ENCODE data around the gene MSI2.

Gene MSI2

DNA sequence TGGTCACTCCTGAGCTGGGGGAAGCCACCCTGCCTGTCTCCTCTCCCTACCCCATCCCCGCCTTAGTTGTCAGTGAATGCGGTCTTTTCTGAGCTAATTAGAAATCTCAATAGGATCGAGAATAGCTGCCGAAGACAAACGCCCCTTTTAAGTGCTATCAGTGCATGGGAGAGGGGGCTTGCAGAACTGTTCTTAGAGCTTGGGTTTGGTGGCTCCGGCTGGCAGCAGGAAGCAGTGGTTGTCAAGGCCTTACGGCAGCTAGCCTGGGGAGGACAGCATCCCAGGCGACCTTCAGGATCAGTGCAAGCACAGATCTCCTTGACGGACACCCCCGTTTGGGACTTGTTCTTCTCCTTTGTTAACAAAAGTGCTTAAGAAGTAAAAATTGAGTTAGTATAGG is 293.7 kb downstream of the MSI2 start:
- DNase-seq = no peak

DNA sequence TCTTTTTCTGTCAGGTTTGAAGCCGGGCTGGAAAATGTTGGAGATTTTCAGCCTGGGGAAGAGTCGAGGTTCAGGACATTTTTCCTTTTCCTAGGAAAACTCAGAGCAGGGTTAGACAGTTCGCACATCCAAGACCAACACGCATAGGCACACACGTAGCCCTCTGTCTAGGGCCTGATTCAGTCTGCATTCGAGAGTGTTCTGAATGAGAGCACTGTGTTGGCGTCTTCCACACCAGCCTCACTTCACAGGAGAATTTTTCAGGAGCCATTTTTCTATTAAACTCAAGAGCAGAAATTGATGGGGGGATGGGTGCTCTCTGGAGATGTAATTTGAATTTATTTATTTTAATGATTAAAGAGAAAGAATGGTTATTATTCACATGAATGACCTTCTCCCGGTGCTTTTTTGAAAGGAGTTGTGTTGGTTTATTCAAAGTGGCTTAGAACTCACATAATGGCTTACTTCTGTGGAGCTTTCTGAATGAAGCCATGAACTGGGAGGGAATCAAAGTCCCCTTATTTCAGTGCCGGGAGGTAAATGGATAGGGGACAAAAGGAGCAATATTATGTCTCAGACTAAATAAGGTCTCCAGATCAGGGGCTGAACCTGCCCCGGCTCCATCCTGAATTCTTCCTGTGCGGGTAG is 294.5 kb downstream of the MSI2 start:
- DNase-seq = no peak

- no peak for DNase-seq
Measured at GRCh38 chr17:57551321-57552079, 295.2 kb downstream of the MSI2 start.

- no peak for DNase-seq
Measured at GRCh38 chr17:57552114-57552624, 295.8 kb downstream of the MSI2 start.

GRCh38 chr17:57553526-57553925 is 297.2 kb downstream of the MSI2 start:
- no peak for DNase-seq

GRCh38 chr17:57553991-57554825 is 297.9 kb downstream of the MSI2 start:
- DNase-seq = no peak

DNA sequence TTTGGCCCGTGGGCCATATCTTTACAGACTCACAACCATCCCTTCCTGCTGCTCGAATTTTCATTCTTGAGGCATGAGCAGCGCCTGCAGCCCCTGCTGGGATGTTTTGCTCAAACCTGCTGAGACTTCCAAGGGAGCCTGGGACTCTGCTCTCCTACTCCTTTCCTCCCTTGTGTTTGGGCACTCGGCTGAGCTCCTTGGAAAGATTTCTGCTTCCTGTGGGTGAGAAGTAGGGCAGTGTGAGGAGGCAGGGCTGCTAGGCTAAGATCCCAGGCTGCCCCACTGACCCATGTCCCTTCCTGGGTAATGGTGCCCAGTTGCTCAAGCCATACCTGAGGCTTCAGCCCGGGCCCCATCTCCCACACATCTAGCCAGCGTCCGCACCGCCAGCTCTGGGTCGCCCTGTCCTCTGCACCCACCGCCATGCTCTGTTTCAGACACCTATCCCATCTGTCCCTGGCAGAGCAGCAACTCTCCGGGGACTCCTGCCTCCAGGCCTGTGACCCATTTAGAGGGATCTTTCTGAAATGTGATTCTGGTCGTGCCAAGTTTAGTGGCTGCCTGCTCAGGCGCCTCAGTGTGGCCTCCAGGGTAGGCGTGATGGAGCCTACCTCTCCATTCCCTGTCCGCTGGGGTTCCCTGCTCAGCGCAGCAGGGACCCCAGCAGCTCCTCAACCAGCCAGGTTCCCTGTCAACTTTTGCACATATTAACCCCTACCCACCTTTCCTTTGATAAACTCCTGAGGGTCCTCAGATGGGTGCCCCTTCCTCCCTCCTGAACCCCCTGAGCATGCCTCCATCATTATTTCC is 298.7 kb downstream of the MSI2 start:
- no peak for DNase-seq

DNA sequence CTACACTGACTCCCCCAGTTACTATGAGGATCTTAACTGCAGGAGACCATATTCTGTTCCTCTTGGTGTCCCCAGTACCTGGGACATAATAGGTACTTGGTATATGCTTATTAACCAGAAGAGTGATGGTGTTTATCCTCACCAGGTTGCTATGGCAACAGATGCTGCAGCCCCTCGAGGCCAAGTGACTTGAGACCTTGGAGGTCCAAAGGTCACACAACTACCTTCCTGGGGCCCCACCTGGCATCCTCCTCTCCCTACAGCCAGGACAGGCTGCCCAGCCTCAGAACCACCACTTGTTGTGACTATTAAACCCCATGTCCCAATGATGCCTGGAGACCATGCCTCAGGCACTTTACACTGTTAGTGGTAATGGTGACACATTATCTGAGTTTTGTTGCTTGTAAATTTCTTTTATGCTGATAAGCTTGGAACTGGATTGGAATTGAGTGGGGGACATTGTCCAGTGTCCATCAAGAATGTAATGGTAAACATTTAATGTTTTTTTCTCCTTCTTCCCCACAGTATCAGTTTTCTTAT is 299.4 kb downstream of the MSI2 start:
- DNase-seq = no peak

DNA sequence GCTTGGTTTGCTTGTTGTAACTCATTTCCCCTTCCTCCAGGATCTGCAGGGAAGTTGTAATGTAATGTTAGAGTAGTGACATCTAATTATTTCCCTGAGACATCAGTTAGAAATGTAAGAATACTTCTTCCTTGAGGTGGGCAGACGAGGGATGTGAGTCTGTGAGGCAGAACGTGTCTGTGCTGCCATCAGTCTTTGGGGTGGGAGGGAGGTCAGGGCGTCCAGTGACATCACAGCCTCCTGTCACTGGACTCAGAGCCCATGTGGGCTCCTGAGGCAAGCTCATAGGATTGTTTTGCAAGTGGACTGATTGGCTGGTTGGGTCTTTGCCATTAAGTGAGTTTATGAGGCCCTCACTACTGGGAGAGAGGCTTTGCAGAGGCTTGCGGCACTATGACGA is 300.0 kb downstream of the MSI2 start:
- no peak for DNase-seq

- no peak for DNase-seq
Measured at GRCh38 chr17:57556977-57557376, 300.7 kb downstream of the MSI2 start.

DNA sequence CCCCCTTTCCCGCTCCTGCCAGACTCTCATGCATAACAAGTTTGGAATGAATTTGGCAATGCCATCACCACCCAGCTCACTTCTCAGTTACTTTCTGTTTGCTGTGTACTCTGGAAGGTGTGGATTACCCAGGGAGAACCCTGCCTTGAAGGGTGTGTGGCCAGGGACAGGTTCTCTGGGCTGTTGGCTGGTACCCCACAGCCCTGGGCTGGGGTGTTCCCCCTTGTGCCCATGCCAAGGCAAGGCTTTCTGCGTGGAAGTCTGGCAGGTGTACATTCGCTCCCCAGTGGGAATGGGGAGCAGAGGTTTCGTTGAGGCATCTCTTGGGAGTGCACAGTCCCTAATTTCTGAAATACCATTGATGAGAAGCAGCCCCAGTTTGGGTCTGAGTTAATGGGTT is 301.1 kb downstream of the MSI2 start:
- DNase-seq = no peak

- DNase-seq = peak; percentile 18
Measured at GRCh38 chr17:57557834-57558681, 301.7 kb downstream of the MSI2 start.

DNA sequence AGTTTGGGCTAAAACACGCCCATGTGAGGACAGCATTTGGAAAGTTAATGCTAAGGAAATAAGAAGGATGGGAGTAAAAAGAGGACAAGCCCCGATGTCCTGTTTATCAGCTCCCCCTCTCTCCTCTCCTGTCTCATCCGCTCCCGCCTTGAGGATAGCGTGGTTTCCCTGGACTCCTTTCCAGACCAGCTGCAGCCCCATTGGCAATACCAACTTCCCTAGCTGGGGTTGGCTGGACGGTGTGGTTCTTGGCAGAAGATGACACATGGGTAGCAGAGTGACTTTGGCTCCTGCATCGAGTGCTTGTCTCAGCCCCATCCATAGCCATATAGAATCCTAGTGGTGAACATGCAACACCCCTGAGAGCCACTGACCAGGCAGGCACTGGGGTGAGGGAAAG is 302.9 kb downstream of the MSI2 start:
- no peak for DNase-seq

GRCh38 chr17:57559634-57560318 is 303.5 kb downstream of the MSI2 start:
- DNase-seq = no peak

GRCh38 chr17:57560319-57560705 is 304.0 kb downstream of the MSI2 start:
- DNase-seq = no peak

- no peak for DNase-seq
Measured at GRCh38 chr17:57561072-57561861, 304.9 kb downstream of the MSI2 start.

DNA sequence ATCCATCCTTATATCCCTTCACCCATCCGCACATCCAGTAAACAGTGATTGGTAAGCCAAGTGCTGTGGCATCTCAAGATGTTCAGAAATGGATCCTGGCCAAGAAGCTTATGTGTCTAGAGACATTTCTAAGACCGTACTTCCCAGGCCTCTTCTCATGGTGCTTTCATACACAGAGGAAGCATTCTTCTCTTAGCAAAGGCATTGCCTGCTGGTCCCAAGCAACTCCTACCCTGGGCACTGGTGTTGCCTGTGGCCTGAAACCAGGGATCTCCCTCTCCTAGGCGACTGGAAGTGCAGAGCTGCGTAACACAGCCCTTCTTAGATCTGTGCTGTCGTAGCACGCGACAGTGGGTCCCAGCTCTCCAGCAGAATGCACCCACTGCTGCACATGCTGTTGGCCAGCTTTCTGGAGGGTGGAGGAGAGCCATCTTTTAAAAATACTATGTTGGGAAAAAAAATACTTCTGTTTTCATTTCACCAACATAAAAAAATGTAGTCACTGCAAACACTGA is 305.9 kb downstream of the MSI2 start:
- no peak for DNase-seq

DNA sequence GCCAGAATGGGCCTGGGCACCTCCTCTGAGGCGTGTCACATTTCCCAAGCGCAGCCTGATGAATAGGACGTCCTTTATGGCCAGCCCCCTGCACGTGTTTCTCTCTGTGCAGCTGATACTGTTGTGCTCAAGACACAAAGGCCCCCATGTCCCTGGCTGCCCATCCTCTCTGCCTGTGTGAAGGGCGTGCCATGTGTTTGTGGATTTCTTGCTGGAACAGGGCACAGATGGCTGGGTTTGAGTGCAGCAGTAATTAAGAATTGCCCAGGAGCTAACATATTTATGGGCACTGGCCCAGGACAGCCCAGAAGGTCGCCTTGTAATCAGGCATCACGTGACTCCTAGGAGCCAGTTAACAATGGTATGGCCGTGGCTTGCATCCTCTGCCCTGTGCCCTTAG is 307.6 kb downstream of the MSI2 start:
- no peak for DNase-seq

DNA sequence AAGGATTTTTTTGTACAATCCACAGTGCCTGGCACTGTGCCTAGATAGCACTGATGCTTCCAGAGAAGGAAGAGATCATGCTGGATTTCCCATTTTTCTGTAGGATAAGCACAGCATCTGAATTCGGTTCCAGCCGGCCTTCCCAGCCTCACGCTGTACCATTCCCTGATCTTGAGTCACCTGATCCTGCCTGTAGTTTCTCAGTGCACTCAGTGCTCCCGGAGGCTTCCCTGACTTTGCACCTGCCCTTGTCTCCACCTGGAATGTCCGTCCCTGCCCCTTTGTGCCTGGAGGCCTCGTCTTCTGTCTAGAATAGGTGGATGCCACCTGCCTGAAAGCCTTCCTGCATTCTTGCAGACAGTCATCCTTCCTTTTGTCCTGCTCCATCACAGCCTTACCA is 308.9 kb downstream of the MSI2 start:
- DNase-seq = no peak

- no peak for DNase-seq
Measured at GRCh38 chr17:57566721-57567120, 310.4 kb downstream of the MSI2 start.

Measured in amniotic stem cell (primary cell).